GM21717 (cell line): ENCODE results near the gene HSPA4.

Source experiments
- ATAC-seq: cut with Tn5 transposase; IDR thresholded peaks from one replicate; pipeline ENCODE4 v1.9.1; 2021; ENCODE audit warnings: mild to moderate bottlenecking, moderate library complexity; ENCODE audit not compliant: unreplicated experiment

HSPA4 gene

GRCh38 chr5:133088064-133088463 is 36.3 kb downstream of the HSPA4 start:
- ATAC-seq = no peak

GRCh38 chr5:133091034-133091433 is 39.2 kb downstream of the HSPA4 start:
- ATAC-seq = no peak

GRCh38 chr5:133106343-133106742 is 54.5 kb downstream of the HSPA4 start:
- no peak for ATAC-seq

- ATAC-seq = no peak
Measured at GRCh38 chr5:133106761-133107572, 55.2 kb downstream of the HSPA4 start.

DNA sequence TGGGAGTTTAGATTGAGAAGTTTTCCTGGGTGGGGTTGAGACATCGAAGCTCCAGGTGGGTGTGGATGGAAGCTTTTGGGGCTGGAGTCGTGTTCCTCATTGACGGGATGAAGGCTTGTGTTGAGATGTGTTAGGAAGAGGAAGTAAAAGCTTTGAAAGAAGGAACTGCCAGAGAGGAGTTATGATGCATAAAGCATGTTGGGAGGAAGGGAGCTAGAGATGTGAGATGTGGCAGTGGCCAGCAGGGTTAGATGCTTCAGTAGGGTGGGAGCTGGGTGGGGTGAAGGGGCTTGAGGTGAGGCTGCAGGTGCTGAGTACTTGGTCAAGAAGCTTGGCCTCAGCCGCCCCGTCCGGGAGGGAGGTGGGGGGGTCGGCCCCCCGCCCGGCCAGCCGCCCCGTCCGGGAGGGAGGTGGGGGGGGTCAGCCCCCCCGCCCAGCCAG is 56.7 kb downstream of the HSPA4 start:
- no peak for ATAC-seq

DNA sequence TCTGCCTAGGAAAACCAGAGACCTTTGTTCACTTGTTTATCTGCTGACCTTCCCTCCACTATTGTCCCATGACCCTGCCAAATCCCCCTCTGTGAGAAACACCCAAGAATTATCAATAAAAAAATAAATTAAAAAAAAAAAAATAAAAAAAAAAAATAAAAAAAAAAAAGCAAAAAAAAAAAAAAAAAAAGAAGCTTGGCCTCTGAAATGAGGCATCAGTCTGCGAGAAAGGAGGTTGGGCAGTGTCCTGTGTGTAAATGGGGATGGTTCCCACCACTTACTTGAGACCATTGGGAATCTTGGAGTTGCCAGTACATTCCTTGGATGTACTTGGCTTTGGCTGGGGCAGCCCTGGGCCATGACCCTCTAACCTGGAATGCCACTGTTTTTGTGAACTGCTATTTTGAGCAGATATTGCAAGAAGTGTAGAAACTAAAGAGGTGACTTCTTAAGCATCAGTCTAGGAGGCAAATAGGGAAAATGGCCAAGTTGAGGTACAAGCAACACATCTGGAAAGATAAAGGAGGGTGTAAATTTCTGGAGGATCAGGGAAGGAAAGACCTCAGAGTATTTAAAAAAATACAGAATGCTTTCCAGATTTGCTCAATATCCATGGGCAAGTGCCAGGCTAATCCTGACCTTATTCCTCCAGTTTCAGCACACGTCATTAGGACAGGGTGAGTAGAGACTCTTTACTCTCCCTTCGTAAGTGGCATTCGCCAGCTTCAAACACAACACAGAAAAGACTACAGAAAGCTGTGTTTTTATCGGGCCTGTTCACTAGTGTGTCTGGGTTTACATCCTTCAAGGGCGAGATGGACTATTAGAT is 58.1 kb downstream of the HSPA4 start:
- ATAC-seq = no peak

- no peak for ATAC-seq
Measured at GRCh38 chr5:133110709-133111108, 58.9 kb downstream of the HSPA4 start.

GRCh38 chr5:133111299-133111698 is 59.5 kb downstream of the HSPA4 start:
- no peak for ATAC-seq

DNA sequence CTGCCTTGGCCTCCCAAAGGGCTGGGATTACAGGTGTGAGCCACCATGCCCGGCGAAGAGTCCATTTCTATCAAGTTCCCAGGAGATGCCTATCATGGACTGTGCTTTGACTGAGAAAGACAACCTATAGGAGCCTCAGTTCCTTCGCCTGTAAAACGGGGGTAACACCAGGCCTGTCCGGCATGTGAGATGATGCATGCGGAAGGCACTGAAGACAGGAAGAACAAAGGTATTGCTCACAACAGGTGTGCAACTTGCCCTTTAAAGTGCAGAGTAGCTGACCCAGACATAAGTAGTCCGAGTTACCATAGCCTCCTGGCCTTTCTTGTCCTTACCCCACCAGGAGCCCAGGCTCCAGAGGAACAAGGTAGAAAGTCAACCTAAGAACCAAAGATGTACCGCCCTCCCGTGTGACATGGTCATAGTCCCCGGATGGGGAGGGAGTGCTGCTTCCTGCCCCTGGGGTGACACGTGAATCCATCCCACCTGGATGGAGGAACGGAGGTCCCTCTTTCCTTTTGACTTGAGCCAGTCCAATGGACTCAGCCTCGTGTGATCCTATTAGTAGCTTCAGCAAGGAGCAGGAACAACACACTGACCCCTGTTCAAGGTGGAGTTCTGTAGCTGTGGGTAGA is 60.3 kb downstream of the HSPA4 start:
- ATAC-seq = no peak

- no peak for ATAC-seq
Measured at GRCh38 chr5:133113331-133114061, 61.7 kb downstream of the HSPA4 start.

- ATAC-seq = no peak
Measured at GRCh38 chr5:133114166-133114932, 62.5 kb downstream of the HSPA4 start.

DNA sequence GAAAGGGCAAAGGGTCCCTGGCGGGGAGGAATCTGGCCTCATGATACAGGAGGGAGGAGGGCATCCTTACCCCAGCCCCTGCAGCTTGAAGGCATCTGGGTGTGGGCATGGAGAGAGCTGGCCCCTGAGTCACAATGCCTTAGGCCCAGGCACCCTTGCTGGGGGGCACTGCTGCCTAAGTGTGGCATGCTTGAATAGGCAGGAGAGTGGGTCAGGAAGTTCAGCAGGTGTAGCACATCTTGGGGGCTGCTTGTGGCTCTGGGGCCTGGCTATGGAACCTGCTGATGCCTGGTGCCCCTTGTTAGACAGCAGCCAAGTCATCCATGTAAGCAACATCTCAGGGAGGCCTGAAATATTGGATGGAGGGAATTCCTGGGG is 63.1 kb downstream of the HSPA4 start:
- ATAC-seq = no peak

GRCh38 chr5:133116601-133117000 is 64.8 kb downstream of the HSPA4 start:
- ATAC-seq = no peak

DNA sequence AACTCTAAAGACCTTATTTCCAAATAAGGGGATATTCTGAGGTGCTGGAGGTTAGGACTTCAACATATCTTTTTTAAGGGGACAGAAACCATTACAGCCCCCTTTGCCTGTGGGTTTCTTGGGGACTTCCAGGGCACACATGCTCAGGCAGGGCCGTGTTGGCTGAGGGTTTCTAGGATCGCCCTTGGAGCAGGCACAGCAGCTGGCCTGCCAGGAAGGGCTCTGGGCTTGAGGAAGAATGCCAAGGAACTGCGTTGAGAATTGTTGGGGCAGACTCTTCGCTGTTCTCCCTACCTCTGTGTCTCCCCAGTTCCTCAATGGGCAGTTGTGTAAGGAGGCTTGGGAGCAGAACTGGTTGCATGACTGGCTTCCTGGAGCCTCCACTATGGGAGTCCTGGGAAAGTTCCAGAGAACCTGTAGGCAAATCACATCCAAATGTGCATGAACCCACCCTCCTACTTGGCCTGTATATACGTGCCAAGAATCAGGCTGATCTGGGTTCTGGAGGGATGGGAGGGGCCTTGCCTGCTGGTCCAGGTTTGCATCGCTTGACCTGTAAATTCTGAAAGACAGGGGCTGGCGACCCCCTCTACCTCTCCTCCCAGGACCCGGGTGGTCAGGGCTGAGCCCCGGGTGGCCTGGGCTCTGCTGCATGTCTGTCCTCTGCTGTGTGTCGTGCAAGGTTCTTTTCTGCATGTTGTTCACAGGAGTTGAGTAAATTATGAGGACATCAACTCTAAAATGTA is 65.5 kb downstream of the HSPA4 start:
- no peak for ATAC-seq

DNA sequence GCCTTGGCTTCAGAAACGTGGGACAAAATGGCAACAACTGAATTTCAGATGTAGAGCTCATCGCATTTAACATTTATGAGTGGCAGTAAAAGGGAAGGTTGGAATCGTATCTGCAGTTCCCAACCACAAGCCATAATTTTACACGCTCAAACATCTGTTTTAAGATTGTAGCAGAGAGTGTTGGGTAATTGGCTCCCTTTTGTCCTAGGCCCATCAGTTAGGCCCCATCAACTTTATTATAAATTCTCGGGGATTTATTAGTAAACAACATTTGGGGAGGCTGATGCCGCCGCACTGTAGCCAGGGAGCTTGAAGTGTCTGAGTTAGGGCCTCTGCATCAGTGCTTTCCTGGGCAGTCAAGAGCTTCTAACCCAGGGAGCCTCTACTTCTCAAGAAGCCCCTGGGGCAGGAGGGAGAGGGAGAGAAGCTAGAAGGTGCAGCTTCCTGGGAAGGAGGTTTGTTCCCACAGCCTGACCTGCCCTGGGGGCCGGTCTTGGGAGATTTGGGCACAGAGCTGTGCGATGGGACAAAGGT is 66.2 kb downstream of the HSPA4 start:
- ATAC-seq = no peak

- ATAC-seq = no peak
Measured at GRCh38 chr5:133118741-133119140, 66.9 kb downstream of the HSPA4 start.

DNA sequence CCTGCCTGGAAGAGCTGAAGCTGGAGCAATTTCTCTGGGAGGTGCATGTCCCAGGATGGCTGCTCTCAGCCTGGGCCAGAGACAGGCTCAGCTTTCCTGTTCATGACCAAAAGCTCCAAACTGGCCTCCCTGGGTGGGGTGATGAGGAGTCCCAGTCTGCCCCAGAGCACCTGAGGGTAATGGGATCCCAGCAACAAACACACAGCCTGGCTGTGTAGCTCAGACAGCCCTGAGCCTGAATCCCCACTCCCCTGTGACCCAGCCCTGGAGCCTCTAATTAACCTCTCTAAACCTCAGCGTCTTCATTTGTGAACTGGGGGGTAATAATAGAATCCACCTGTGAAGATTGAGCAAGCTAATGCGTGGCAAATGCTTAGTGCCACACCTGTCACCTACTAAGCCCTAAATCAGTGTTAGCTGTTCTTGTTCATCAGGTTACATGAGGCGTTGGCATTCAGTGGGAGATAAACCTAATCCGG is 67.5 kb downstream of the HSPA4 start:
- ATAC-seq = no peak

DNA sequence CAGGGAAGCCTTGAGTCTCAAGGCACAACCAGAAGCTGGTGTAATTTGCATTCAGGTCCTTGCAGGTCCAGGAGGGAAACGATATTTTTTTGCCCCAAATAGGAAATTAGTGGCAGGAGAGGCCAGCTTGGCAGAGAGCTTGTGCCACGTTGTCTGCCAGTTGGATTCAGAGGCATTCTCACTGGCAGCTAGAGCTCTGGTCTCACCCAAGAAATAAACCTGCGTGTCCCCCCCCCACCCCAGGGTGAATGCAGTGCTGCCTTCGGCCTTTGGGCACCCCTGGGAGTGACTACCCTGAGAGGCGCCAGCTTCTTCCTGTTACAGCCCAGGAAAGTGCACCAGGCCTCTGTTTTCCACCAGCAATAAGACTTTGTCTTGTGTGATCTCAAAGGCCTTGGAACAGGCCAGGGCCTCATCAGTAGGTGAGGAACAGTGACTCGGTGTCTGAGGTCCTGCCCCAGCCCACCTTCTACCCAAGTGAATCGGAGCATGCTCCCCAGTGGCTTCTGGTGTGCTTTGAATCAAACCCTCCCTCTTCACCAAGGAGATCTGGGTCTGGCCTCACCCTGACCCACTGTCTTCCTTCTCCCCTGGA is 68.4 kb downstream of the HSPA4 start:
- no peak for ATAC-seq

- ATAC-seq = no peak
Measured at GRCh38 chr5:133121080-133121479, 69.3 kb downstream of the HSPA4 start.
